IMR-90 (cell line): ENCODE data around the gene DYSF. TPM values are rescaled to one million over a fixed set of nuclear protein-coding genes. Genes with fewer than 3 reads are reported as not detected.

ENCODE experiments used
- ATAC-seq: fragments of 200-7000 bp; cut with Tn5 transposase; 2 replicates; pipeline ENCODE4 v1.9.1; 2020; ENCODE audit warnings: low read depth, mild to moderate bottlenecking, moderate library complexity
- BruUV-seq: library from RNA; stranded (reverse); fragments of 400-500 nt; replicated peaks from 2 replicates; lab custom pipeline; 2021; lab: Mats Ljungman, UMichigan
- CTCF ChIA-PET: fragments of 300-600 bp; formaldehyde crosslinking; extraction: SDS; loops from one replicate; lab custom pipeline; 2021; ENCODE audit warnings: antibody characterized with exemption; lab: Yijun Ruan, JAX
- POLR2A ChIA-PET: fragments of 300-600 bp; sonication (Branson Sonifier 250); formaldehyde crosslinking; loops from one replicate; lab custom pipeline; 2022; ENCODE audit warnings: antibody characterized with exemption; ENCODE audit not compliant: unreplicated experiment; lab: Charles Lee
- DNase-seq: peaks from one replicate; pipeline ENCODE4 v3.0.0; 2013
- H2AFZ ChIP-seq: replicated peaks from 2 replicates; pipeline ENCODE3; 2013; ENCODE audit warnings: low read length, mild to moderate bottlenecking; ENCODE audit not compliant: poor library complexity
- H2AK5ac ChIP-seq: 2 replicates; pipeline ENCODE4 v1.6.1; 2013; ENCODE audit warnings: low read depth, low read length, inconsistent platforms
- H2AK9ac ChIP-seq: replicated peaks from 2 replicates; pipeline ENCODE3; 2013; ENCODE audit warnings: mild to moderate bottlenecking, low read depth, low read length, moderate library complexity; ENCODE audit not compliant: poor library complexity
- H2BK120ac ChIP-seq: 2 replicates; pipeline ENCODE4 v1.6.1; 2013; ENCODE audit warnings: low read depth, low read length, inconsistent platforms
- H2BK15ac ChIP-seq: 3 replicates; pipeline ENCODE4 v1.6.1; 2013; ENCODE audit warnings: low read depth, low read length, inconsistent platforms
- H2BK20ac ChIP-seq: 2 replicates; pipeline ENCODE4 v1.6.1; 2013; ENCODE audit warnings: low read depth, mild to moderate bottlenecking, inconsistent platforms, low read length, moderate library complexity
- H2BK5ac ChIP-seq: 2 replicates; pipeline ENCODE4 v1.6.1; 2013; ENCODE audit warnings: mild to moderate bottlenecking, low read depth, low read length, inconsistent platforms; ENCODE audit not compliant: poor library complexity, severe bottlenecking
- H3K14ac ChIP-seq: replicated peaks from 2 replicates; pipeline ENCODE4 v1.6.1; 2013; ENCODE audit warnings: low read depth, low read length, inconsistent platforms
- H3K18ac ChIP-seq: 2 replicates; pipeline ENCODE4 v1.6.1; 2013; ENCODE audit warnings: low read depth, low read length, control low read depth
- H3K23ac ChIP-seq: 2 replicates; pipeline ENCODE4 v1.6.1; 2013; ENCODE audit warnings: low read depth, low read length, inconsistent platforms
- H3K27ac ChIP-seq: 2 replicates; pipeline ENCODE4 v1.5.1; 2013; ENCODE audit warnings: mild to moderate bottlenecking, control low read depth, low read length; ENCODE audit not compliant: insufficient read depth
- H3K27me3 ChIP-seq: 2 replicates; pipeline ENCODE4 v1.6.1; 2013; ENCODE audit warnings: low read length; ENCODE audit not compliant: control insufficient read depth, insufficient read depth
- H3K36me3 ChIP-seq: 2 replicates; pipeline ENCODE4 v1.6.1; 2013; ENCODE audit warnings: low read length, mixed read lengths; ENCODE audit not compliant: control insufficient read depth, insufficient read depth
- H3K4ac ChIP-seq: 2 replicates; pipeline ENCODE4 v1.6.1; 2013; ENCODE audit warnings: low read depth, low read length, inconsistent platforms
- H3K4me1 ChIP-seq: 2 replicates; pipeline ENCODE4 v1.6.1; 2013; ENCODE audit warnings: low read length, mixed read lengths; ENCODE audit not compliant: control insufficient read depth, insufficient read depth
- H3K4me2 ChIP-seq: 2 replicates; pipeline ENCODE4 v1.6.1; 2013; ENCODE audit warnings: low read depth, mild to moderate bottlenecking, control low read depth, low read length, moderate library complexity
- H3K4me3 ChIP-seq: 2 replicates; pipeline ENCODE4 v1.5.1; 2013; ENCODE audit warnings: low read depth, mild to moderate bottlenecking, control low read depth, low read length, moderate library complexity; ENCODE audit not compliant: insufficient read depth
- H3K56ac ChIP-seq: 2 replicates; pipeline ENCODE4 v1.6.1; 2013; ENCODE audit warnings: low read length, inconsistent platforms; ENCODE audit not compliant: insufficient read depth; ENCODE audit errors: extremely low read depth
- H3K79me1 ChIP-seq, 2 experiments: 2 replicates each; pipeline ENCODE4 v1.6.1; 2013; ENCODE audit warnings: low read length in 2 of 2, inconsistent platforms in 1 of 2, low read depth in 1 of 2
- H3K9ac ChIP-seq: 2 replicates; pipeline ENCODE4 v1.6.1; 2013; ENCODE audit warnings: low read depth, low read length, control low read depth
- H3K9me1 ChIP-seq: 2 replicates; pipeline ENCODE4 v1.6.1; 2013; ENCODE audit warnings: low read length, inconsistent platforms; ENCODE audit not compliant: insufficient read depth
- H3K9me3 ChIP-seq: 2 replicates; pipeline ENCODE4 v1.6.1; 2013; ENCODE audit warnings: low read length; ENCODE audit not compliant: control insufficient read depth, insufficient read depth
- H4K20me1 ChIP-seq: 2 replicates; pipeline ENCODE4 v1.6.1; 2013; ENCODE audit warnings: low read length, inconsistent platforms; ENCODE audit not compliant: insufficient read depth
- H4K5ac ChIP-seq: 2 replicates; pipeline ENCODE4 v1.6.1; 2013; ENCODE audit warnings: mild to moderate bottlenecking, low read depth, low read length, control low read depth
- H4K8ac ChIP-seq, 2 experiments: 2 replicates each; pipeline ENCODE4 v1.6.1; 2013; ENCODE audit warnings: low read depth in 2 of 2, low read length in 2 of 2, control low read depth in 1 of 2, inconsistent platforms in 1 of 2
- H4K91ac ChIP-seq: 2 replicates; pipeline ENCODE4 v1.6.1; 2013; ENCODE audit warnings: low read depth, low read length, inconsistent platforms; ENCODE audit not compliant: insufficient read depth
- NFE2L2 ChIP-seq: fragments of 150-350 bp; IDR thresholded peaks from 2 replicates; pipeline ENCODE4 v1.6.1; 2016; ENCODE audit warnings: low read depth, mild to moderate bottlenecking, low read length
- WGBS, 2 experiments: methylation state at CpG; one replicate each; pipeline versions ENCODE4 v1.1.5 to v1.1.7; 2013; ENCODE audit warnings: missing lambda C conversion rate in 2 of 2; ENCODE audit not compliant: insufficient read length in 1 of 2; ENCODE audit errors: extremely low coverage in 2 of 2; 5-methylcytosine and 5-hydroxymethylcytosine counted together
- dilution Hi-C: fragments of 300-500 bp; cut with HindIII; formaldehyde crosslinking; loops from one replicate; pipeline ENCODE4 v1.14.3; 2018; ENCODE audit warnings: low sequenced_read_pairs; ENCODE audit not compliant: unreplicated experiment
- in situ Hi-C: fragments of 300-500 bp; cut with MboI; formaldehyde crosslinking; loops from 3 replicates; pipeline ENCODE4 v1.14.3; 2019; ENCODE audit warnings: low sequenced_read_pairs, inconsistent platforms, mixed read lengths
- intact Hi-C: fragments of 100-400 bp; cut with micrococcal nuclease; formaldehyde crosslinking; loops from 2 replicates; pipeline ENCODE4 v1.10.0; 2022
- polyA plus RNA-seq, 3 experiments: library from polyadenylated mRNA; depleted of rRNA; stranded (reverse); fragments of >200 nt; gene quantifications; 2 replicates each; pipeline ENCODE4 v1.2.3, GENCODE V29; 2012; ENCODE audit warnings: low replicate concordance in 1 of 3
- total RNA-seq: library from RNA; depleted of rRNA; stranded (reverse); fragments of >200 nt; gene quantifications from 2 replicates; pipeline ENCODE4 v1.2.3, GENCODE V29; 2012

The DYSF gene
- total and polyA plus RNA-seq, 2 of the 4 experiments (the other 2 are of a cell fraction) = 0.09 to 0.18 TPM

DNA sequence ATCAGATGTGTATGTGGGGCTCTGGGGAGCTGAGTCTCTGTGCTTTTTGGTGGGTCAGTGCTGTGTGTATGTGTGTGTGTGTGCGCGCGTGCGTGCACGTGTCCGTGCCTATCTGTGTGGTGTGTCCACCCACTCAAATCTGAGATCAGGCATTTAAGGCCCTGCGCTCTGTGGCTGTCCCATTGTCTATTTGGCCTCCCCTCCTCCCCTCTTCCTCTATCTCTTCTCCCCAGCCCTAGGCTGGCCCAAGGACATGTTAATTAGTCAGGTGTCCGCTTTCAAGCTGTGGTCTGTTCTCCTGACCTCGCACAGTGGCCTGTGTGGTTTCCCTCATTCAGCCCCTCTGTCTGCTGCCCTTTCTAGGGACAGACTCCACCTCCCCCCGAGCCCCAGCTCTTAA, 136.4 kb downstream of the DYSF start:
- Histone ChIP-seq H3K14ac (no peak overlapping the region), H3K23ac (no peak overlapping the region), H2BK5ac (no peak overlapping the region), H4K20me1 (no peaks in the 10 kb centered on the region), H3K27ac (no peak overlapping the region), H4K91ac (no peak overlapping the region), H4K8ac (no peak overlapping the region), H2AFZ (no peak overlapping the region), H3K9me3 (no peaks in the 10 kb centered on the region), H4K5ac (no peak overlapping the region), H3K36me3 (no peaks in the 10 kb centered on the region), H3K4me3 (no peak overlapping the region), H3K4me2 (no peak overlapping the region), H3K56ac (no peak overlapping the region), H3K4ac (no peak overlapping the region), H2AK5ac (no peak overlapping the region), H3K9ac (no peak overlapping the region), H2BK15ac (no peak overlapping the region), H2BK20ac (no peak overlapping the region), H2BK120ac (no peak overlapping the region), H3K27me3 (peaks cover 17% of the 10 kb centered on the region), H3K4me1 (no peaks in the 10 kb centered on the region), H3K79me1 (no peaks in the 10 kb centered on the region), H2AK9ac (no peak overlapping the region), H3K9me1 (no peaks in the 10 kb centered on the region), H3K18ac (no peak overlapping the region)
- no peak for ATAC-seq
- in situ Hi-C loops = no loop called here
- intact Hi-C loops = no loop called here
- 60% methylated on average over 1 of the region's 10 CpGs; no CpG with 5 or more reads in 1 of the 2 experiments for WGBS, 2 experiments
- BruUV-seq = no TSS peak
- no peak for DNase-seq
- POLR2A ChIA-PET = no interaction called here
- CTCF ChIA-PET = interaction anchor here (1.3 kb wide), 1 partner anchor 20 kb away, joined by 3 read pairs; no protein-coding TSS in a partner anchor
- dilution Hi-C loops = no loop called here
- no peak for TF ChIP-seq NFE2L2
